Thoracic aorta (tissue), 2 donors: ENCODE measurements around the gene GCK. TPM values are rescaled to one million over a fixed set of nuclear protein-coding genes. Genes with fewer than 3 reads are reported as not detected.
A peak's percentile ranks its signal among the peaks of the same experiment; 100 is the strongest.

Source experiments
- ATAC-seq: fragments of 150-250 bp; one replicate; pipeline ENCODE4 v1.8.0; 2017; ENCODE audit warnings: low read depth; ENCODE audit not compliant: insufficient number of reproducible peaks, low FRiP score
- DNase-seq: peaks from one replicate; pipeline ENCODE4 v3.0.0-alpha.2; 2020; ENCODE audit warnings: low spot score
- H3K27ac ChIP-seq, 2 donors: fragments of 200-600 bp; sonication (generic); 1 replicate in 1 of 2; 2 replicates in 1 of 2; pipeline ENCODE4 v1.5.1; 2016; ENCODE audit warnings: mild to moderate bottlenecking in 2 of 2, moderate library complexity in 2 of 2
- H3K27me3 ChIP-seq: fragments of 200-600 bp; sonication (generic); replicated peaks from 2 replicates; pipeline ENCODE4 v1.6.0; 2016; ENCODE audit warnings: mild to moderate bottlenecking; ENCODE audit not compliant: insufficient read depth
- H3K36me3 ChIP-seq: fragments of 200-600 bp; sonication (generic); one replicate; pipeline ENCODE4 v1.5.1; 2016
- H3K4me1 ChIP-seq, 2 donors: fragments of 200-600 bp; sonication (generic); 1 replicate in 1 of 2; 2 replicates in 1 of 2; pipeline versions ENCODE4 v1.5.1 to v1.6.0; 2016; ENCODE audit warnings: low read depth in 2 of 2, mild to moderate bottlenecking in 1 of 2; ENCODE audit not compliant: control insufficient read depth in 1 of 2
- H3K4me3 ChIP-seq: fragments of 200-600 bp; sonication (generic); 2 replicates; pipeline ENCODE4 v1.5.1; 2016; ENCODE audit warnings: mild to moderate bottlenecking
- H3K9me3 ChIP-seq: fragments of 200-600 bp; sonication (generic); 2 replicates; pipeline ENCODE4 v1.5.1; 2016
- total RNA-seq, 2 donors: library from RNA; depleted of rRNA; stranded (reverse); fragments of >200 nt; gene quantifications; one replicate each; pipeline versions ENCODE4 v1.1.0 to v1.2.3, GENCODE V29; 2016
- TF ChIP-seq, protein P1 (sequence below): fragments of 200-600 bp; sonication (generic); IDR thresholded peaks from one replicate; pipeline ENCODE4 v1.5.1; 2019; ENCODE audit warnings: antibody characterized with exemption

Gene GCK
- total RNA-seq, 2 donors from 2014 or later = 1.6 to 2.3 TPM

DNA sequence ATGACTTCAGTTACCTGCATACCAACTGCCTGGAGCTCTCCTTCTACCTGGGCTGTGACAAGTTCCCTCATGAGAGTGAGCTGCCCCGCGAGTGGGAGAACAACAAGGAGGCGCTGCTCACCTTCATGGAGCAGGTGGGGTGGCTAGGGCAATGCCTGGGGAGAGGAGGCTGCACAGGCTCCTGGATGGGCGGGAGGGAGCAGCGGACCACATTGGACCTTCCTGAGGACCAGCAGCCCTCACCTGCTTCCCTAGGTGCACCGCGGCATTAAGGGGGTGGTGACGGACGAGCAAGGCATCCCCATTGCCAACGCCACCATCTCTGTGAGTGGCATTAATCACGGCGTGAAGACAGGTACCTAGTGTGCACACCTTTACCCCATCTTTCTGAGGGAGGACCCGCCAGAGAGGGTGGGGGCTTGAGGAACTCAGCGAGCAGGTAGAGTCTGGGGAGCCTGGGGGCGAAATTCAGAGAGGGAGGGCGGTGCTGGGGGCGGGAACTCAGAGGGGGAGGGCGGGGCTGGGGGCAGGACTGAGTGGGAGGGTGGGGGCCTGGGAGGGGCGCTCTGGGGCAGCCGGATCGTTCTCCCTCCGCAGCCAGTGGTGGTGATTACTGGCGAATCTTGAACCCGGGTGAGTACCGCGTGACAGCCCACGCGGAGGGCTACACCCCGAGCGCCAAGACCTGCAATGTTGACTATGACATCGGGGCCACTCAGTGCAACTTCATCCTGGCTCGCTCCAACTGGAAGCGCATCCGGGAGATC, 76.1 kb downstream of the GCK start:
- Histone ChIP-seq H3K4me3 (no peak overlapping the region), H3K9me3 (no peaks in the 10 kb centered on the region), H3K4me1 (peaks cover 8 to 64% of the 10 kb centered on the region in 2 donors), H3K27ac (peak overlapping the region in 1 of 2 donors; percentile 100), H3K36me3 (peaks cover 59% of the 10 kb centered on the region), H3K27me3 (no peaks in the 10 kb centered on the region)
- ATAC-seq = no peak
- no peak for DNase-seq
- TF ChIP-seq, protein P1, sequence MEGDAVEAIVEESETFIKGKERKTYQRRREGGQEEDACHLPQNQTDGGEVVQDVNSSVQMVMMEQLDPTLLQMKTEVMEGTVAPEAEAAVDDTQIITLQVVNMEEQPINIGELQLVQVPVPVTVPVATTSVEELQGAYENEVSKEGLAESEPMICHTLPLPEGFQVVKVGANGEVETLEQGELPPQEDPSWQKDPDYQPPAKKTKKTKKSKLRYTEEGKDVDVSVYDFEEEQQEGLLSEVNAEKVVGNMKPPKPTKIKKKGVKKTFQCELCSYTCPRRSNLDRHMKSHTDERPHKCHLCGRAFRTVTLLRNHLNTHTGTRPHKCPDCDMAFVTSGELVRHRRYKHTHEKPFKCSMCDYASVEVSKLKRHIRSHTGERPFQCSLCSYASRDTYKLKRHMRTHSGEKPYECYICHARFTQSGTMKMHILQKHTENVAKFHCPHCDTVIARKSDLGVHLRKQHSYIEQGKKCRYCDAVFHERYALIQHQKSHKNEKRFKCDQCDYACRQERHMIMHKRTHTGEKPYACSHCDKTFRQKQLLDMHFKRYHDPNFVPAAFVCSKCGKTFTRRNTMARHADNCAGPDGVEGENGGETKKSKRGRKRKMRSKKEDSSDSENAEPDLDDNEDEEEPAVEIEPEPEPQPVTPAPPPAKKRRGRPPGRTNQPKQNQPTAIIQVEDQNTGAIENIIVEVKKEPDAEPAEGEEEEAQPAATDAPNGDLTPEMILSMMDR = no peak

DNA sequence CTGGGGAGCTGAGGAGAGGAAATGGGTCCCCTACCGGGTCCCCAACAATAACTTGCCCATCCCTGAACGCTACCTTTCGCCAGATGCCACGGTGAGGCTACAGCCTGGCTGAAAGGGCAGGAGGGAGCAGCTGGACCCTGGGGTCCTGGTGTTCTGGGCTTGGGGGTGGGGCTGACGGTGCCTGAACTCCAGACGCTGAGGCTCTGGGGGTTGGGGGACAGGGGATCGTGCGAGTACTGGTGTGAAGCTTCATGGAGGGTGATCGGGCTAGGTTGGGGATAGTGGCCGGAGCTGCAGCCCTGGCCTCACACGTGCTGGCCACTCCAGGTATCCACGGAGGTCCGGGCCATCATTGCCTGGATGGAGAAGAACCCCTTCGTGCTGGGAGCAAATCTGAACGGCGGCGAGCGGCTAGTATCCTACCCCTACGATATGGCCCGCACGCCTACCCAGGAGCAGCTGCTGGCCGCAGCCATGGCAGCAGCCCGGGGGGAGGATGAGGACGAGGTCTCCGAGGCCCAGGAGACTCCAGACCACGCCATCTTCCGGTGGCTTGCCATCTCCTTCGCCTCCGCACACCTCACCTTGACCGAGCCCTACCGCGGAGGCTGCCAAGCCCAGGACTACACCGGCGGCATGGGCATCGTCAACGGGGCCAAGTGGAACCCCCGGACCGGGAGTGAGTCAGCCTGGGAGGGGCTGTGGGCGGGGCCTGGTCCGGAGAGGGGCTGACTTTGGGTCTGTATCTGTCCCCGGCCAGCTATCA, 76.8 kb downstream of the GCK start:
- TF ChIP-seq, protein P1 = no peak
- Histone ChIP-seq H3K4me1 (peaks cover 16 to 72% of the 10 kb centered on the region in 2 donors), H3K9me3 (no peaks in the 10 kb centered on the region), H3K27ac (peak overlapping the region; percentile 30 to 100), H3K27me3 (no peaks in the 10 kb centered on the region), H3K36me3 (peaks cover 67% of the 10 kb centered on the region), H3K4me3 (no peak overlapping the region)
- ATAC-seq (no peak), DNase-seq (no peak)

GRCh38 chr7:44111761-44112160, 77.5 kb downstream of the GCK start:
- ATAC-seq = no peak
- TF ChIP-seq, protein P1 = no peak
- H3K9me3 ChIP-seq = no peaks in the 10 kb centered on the region
- H3K4me3 ChIP-seq = no peak overlapping the region
- H3K36me3 ChIP-seq = peaks cover 67% of the 10 kb centered on the region
- H3K27me3 ChIP-seq = no peaks in the 10 kb centered on the region
- no peak for DNase-seq
- H3K27ac ChIP-seq = peak overlapping the region; percentile 30 to 100
- peaks cover 22 to 78% of the 10 kb centered on the region in 2 donors for H3K4me1 ChIP-seq

GRCh38 chr7:44110719-44111635, 78.3 kb downstream of the GCK start:
- no peak for DNase-seq
- TF ChIP-seq, protein P1 = no peak
- H3K36me3 ChIP-seq = peaks cover 67% of the 10 kb centered on the region
- ATAC-seq = no peak
- no peak overlapping the region for H3K4me3 ChIP-seq
- H3K27me3 ChIP-seq = no peaks in the 10 kb centered on the region
- peak overlapping the region; percentile 50 to 100 for H3K27ac ChIP-seq
- H3K4me1 ChIP-seq = peaks cover 30 to 86% of the 10 kb centered on the region in 2 donors
- no peaks in the 10 kb centered on the region for H3K9me3 ChIP-seq
